Measurements from ENCODE around the gene SMARCE1.

The SMARCE1 gene

DNA sequence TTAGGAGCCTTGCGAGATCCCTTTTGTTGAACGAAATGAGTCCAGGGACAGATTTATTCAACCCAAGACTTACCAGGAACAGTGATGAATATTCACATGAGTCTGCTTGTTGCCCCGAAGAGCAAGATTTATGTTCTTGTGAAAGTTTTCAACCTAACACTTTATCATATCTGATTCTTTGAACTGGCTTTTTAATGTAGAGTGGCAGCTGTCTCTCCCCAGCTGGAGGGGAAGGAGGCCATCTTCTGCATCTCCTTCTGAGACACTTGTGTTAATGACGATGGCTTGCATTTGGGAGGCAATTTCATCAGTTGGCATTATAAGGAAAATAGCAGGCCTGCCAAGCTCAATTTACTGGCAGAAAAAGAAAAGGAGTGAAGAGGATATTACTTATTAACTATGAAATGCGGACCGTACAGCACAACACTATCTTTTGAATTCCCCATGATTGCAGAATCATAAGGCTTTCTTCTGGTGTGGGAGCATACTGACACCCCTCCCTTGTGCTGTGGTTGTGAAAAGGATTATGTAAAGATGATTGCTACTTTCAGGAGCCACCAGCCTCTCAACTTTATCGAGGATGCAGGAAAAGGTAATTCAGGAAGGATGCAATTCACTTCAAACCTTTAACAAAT lies 35.7 kb downstream of the SMARCE1 start:
- DNase-seq (ENCODE audit: insufficient read length, low spot score) (no peak), FAIRE-seq (no peak)
- no peak for TF ChIP-seq POLR2A (IDR thresholded peaks at IDR 0.05; ENCODE audit: low read depth, low read length)

- FAIRE-seq (no peak), DNase-seq (ENCODE audit: insufficient read length, low spot score) (no peak)
- no peak for TF ChIP-seq POLR2A (IDR thresholded peaks at IDR 0.05; ENCODE audit: low read depth, low read length)
Measured at GRCh38 chr17:40610359-40610758, 37.3 kb downstream of the SMARCE1 start.

- no peak for FAIRE-seq
- TF ChIP-seq POLR2A (IDR thresholded peaks at IDR 0.05; ENCODE audit: low read depth, low read length), result no peak
- no peak for DNase-seq (ENCODE audit: insufficient read length, low spot score)
Measured at GRCh38 chr17:40608061-40608581, 39.5 kb downstream of the SMARCE1 start.

- DNase-seq (ENCODE audit: insufficient read length, low spot score), result no peak
- TF ChIP-seq POLR2A (IDR thresholded peaks at IDR 0.05; ENCODE audit: low read depth, low read length), result no peak
- no peak for FAIRE-seq
Measured at GRCh38 chr17:40607641-40608040, 40.0 kb downstream of the SMARCE1 start.

- DNase-seq (ENCODE audit: insufficient read length, low spot score) (no peak), FAIRE-seq (no peak)
- no peak for TF ChIP-seq POLR2A (IDR thresholded peaks at IDR 0.05; ENCODE audit: low read depth, low read length)
Measured at GRCh38 chr17:40606548-40607353, 40.9 kb downstream of the SMARCE1 start.

- TF ChIP-seq POLR2A (IDR thresholded peaks at IDR 0.05; ENCODE audit: low read depth, low read length), result no peak
Measured at GRCh38 chr17:40605306-40605705, 42.3 kb downstream of the SMARCE1 start.

GRCh38 chr17:40604327-40605080 lies 43.1 kb downstream of the SMARCE1 start:
- DNase-seq (ENCODE audit: insufficient read length, low spot score) (no peak), FAIRE-seq (no peak)
- no peak for TF ChIP-seq POLR2A (IDR thresholded peaks at IDR 0.05; ENCODE audit: low read depth, low read length)

More at GRCh38 chr17:40605306-40605705, 42.3 kb downstream of the SMARCE1 start:
- FAIRE-seq (no peak), DNase-seq (ENCODE audit: insufficient read length, low spot score) (no peak)

- TF ChIP-seq POLR2A (IDR thresholded peaks at IDR 0.05; ENCODE audit: low read depth, low read length), result no peak
- no peak for DNase-seq (ENCODE audit: insufficient read length, low spot score)
- no peak for FAIRE-seq
Measured at GRCh38 chr17:40602445-40603443, 44.9 kb downstream of the SMARCE1 start.

GRCh38 chr17:40600486-40601046 lies 47.1 kb downstream of the SMARCE1 start:
- TF ChIP-seq POLR2A (IDR thresholded peaks at IDR 0.05; ENCODE audit: low read depth, low read length), result no peak
- DNase-seq (ENCODE audit: insufficient read length, low spot score) (no peak), FAIRE-seq (no peak)

- no peak for FAIRE-seq
- DNase-seq (ENCODE audit: insufficient read length, low spot score), result no peak
- TF ChIP-seq POLR2A (IDR thresholded peaks at IDR 0.05; ENCODE audit: low read depth, low read length), result no peak
Measured at GRCh38 chr17:40599468-40599763, 48.2 kb downstream of the SMARCE1 start.

GRCh38 chr17:40598619-40599467 lies 48.8 kb downstream of the SMARCE1 start:
- DNase-seq (ENCODE audit: insufficient read length, low spot score) (no peak), FAIRE-seq (no peak)
- no peak for TF ChIP-seq POLR2A (IDR thresholded peaks at IDR 0.05; ENCODE audit: low read depth, low read length)

- no peak for DNase-seq (ENCODE audit: insufficient read length, low spot score)
- no peak for FAIRE-seq
- TF ChIP-seq POLR2A (IDR thresholded peaks at IDR 0.05; ENCODE audit: low read depth, low read length), result no peak
Measured at GRCh38 chr17:40598301-40598618, 49.4 kb downstream of the SMARCE1 start.
